ENCODE measurements around the gene TJP1. TPM values are rescaled to one million over a fixed set of nuclear protein-coding genes. Genes with fewer than 3 reads are reported as not detected.
"Not testable (repeated sequence)": the region's sequence is repeated elsewhere in the genome, so short reads cannot be mapped to it uniquely, and the experiment has no call there.

Gene TJP1
- polyA plus RNA-seq, 4 donors, result 19.5 to 61.8 (median 29.8) TPM

- Histone ChIP-seq H3K4me3 (ENCODE audit: low read depth in 1 of 3, low read length in 3 of 3) (no peak overlapping the region), H3K4me1 (ENCODE audit: control insufficient read depth in 3 of 3, insufficient read depth in 2 of 3, low read depth in 1 of 3, low read length in 2 of 3) (peaks cover 0 to 4% (median 0%) of the 10 kb centered on the region in 3 donors), H3K36me3 (ENCODE audit: control insufficient read depth in 3 of 3, insufficient read depth in 2 of 3, low read depth in 1 of 3, low read length in 3 of 3) (peaks cover 0 to 16% (median 11%) of the 10 kb centered on the region in 3 donors), H3K9me3 (ENCODE audit: control insufficient read depth in 2 of 2, insufficient read depth in 1 of 2, low read depth in 1 of 2, low read length in 1 of 2) (no peaks in the 10 kb centered on the region), H3K27ac (ENCODE audit: low read depth in 1 of 3, low read length in 2 of 3) (no peak overlapping the region), H3K27me3 (ENCODE audit: control insufficient read depth in 3 of 3, insufficient read depth in 3 of 3, low read length in 3 of 3) (no peaks in the 10 kb centered on the region)
- DNase-seq (no peak), FAIRE-seq (no peak)
- 81 to 94% (median 84%) methylated on average over 2 of the region's 2 CpGs for WGBS, 3 donors
These were observed 51.5 kb downstream of the TJP1 start for GRCh38 chr15:29770796-29771195.

DNA sequence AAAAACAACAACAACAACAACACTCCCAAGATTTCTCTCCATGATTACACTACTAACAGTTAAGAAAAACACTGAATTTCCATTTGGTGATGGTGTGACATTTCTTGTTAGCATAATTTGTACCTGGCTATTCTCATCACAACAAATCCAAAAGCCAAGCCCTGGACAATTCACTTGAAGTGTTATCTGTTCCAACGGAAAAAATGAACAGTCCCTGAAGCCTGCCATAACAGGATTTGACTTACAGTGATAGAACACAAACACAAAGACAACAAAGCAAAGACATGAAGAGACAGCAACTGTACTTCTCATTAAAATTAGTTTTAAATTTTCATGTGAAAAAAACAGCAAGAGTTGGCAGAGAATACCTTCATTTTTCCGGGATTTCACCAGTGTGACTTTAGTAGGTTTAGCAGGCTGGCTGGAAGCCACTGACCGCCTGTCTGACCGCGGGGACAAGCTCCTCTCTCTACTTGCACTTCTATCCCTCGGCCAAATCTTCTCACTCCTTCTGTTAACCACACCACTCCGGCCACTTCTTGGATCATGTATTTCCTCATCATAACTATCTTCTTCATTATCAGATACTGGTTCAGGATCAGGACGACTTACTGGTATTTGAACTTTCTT, 56.3 kb downstream of the TJP1 start:
- DNase-seq (no peak), FAIRE-seq (no peak)
- H3K4me1 ChIP-seq (ENCODE audit: control insufficient read depth in 3 of 3, insufficient read depth in 2 of 3, low read depth in 1 of 3, low read length in 2 of 3), result peaks cover 0 to 4% (median 0%) of the 10 kb centered on the region in 3 donors
- 56 to 80% (median 71%) methylated on average over 8 of the region's 8 CpGs for WGBS, 3 donors
- H3K9me3 ChIP-seq (ENCODE audit: control insufficient read depth in 2 of 2, insufficient read depth in 1 of 2, low read depth in 1 of 2, low read length in 1 of 2), result no peaks in the 10 kb centered on the region
- H3K27me3 ChIP-seq (ENCODE audit: control insufficient read depth in 3 of 3, insufficient read depth in 3 of 3, low read length in 3 of 3), result no peaks in the 10 kb centered on the region
- no peak overlapping the region for H3K27ac ChIP-seq (ENCODE audit: low read depth in 1 of 3, low read length in 2 of 3)
- no peak overlapping the region for H3K4me3 ChIP-seq (ENCODE audit: low read depth in 1 of 3, low read length in 3 of 3)
- H3K36me3 ChIP-seq (ENCODE audit: control insufficient read depth in 3 of 3, insufficient read depth in 2 of 3, low read depth in 1 of 3, low read length in 3 of 3), result peaks cover 0 to 18% (median 11%) of the 10 kb centered on the region in 3 donors

DNA sequence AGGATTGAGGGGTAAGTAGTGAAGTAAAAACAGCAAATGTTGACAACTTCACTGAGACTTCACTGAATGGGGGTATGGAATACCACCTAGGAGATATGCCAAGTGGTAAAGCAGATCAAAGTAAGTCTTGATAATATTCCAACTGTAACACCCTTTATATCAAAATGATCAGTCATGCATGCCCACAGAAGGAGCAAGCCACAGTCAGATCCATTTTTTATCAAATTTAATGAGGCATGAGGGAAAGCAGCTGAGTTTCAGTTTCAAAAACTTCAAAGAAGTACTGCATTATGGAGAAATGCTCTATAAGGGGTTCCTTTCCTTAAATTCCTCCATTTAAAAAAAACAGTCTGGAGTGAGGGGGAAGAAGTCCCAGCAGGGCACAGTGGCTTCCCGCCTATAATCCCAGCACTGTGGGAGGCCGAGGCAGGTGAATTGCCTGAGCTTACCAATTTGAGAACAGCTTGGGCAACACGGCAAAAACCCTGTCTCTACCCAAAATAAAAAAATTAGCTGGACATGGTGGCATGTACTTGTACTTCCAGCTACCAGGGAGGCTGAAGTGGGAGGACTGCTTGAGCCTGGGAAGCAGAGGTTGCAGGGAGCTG, 56.9 kb downstream of the TJP1 start:
- Histone ChIP-seq H3K36me3 (ENCODE audit: control insufficient read depth in 3 of 3, insufficient read depth in 2 of 3, low read depth in 1 of 3, low read length in 3 of 3) (peaks cover 0 to 20% (median 14%) of the 10 kb centered on the region in 3 donors), H3K27ac (ENCODE audit: low read depth in 1 of 3, low read length in 2 of 3) (no peak overlapping the region), H3K27me3 (ENCODE audit: control insufficient read depth in 3 of 3, insufficient read depth in 3 of 3, low read length in 3 of 3) (no peaks in the 10 kb centered on the region), H3K4me3 (ENCODE audit: low read depth in 1 of 3, low read length in 3 of 3) (no peak overlapping the region), H3K4me1 (ENCODE audit: control insufficient read depth in 3 of 3, insufficient read depth in 2 of 3, low read depth in 1 of 3, low read length in 2 of 3) (peaks cover 0 to 4% (median 0%) of the 10 kb centered on the region in 3 donors), H3K9me3 (ENCODE audit: control insufficient read depth in 2 of 2, insufficient read depth in 1 of 2, low read depth in 1 of 2, low read length in 1 of 2) (no peaks in the 10 kb centered on the region)
- no peak for FAIRE-seq
- 78 to 93% (median 84%) methylated on average over 3 of the region's 3 CpGs for WGBS, 3 donors
- no peak for DNase-seq

DNA sequence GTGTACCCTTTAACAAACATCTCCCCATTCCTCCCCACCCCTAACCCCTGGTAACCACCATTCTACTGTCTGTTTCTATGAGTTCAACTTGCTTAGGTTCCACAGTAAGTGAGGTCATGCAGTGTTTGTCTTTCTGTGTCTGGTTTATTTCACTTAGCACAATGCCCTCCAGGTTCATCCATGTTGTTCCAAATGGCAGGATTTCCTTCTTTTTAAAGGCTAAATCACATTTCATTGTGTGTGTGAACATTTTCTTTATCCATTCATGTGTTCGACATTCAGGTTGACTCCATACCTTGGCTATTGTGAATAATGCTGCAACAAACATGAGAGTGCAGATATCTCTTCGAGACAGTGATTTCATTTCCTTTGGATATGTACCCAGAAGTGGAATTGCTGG, 62.7 kb downstream of the TJP1 start:
- FAIRE-seq, result no peak
- 85 to 94% (median 87%) methylated on average over 2 of the region's 2 CpGs for WGBS, 3 donors

GRCh38 chr15:29756358-29757267, 65.7 kb downstream of the TJP1 start:
- Histone ChIP-seq H3K27ac (ENCODE audit: low read depth in 1 of 3, low read length in 2 of 3) (no peak overlapping the region), H3K27me3 (ENCODE audit: control insufficient read depth in 3 of 3, insufficient read depth in 3 of 3, low read length in 3 of 3) (no peaks in the 10 kb centered on the region), H3K9me3 (ENCODE audit: control insufficient read depth in 2 of 2, insufficient read depth in 1 of 2, low read depth in 1 of 2, low read length in 1 of 2) (no peaks in the 10 kb centered on the region), H3K4me1 (ENCODE audit: control insufficient read depth in 3 of 3, insufficient read depth in 2 of 3, low read depth in 1 of 3, low read length in 2 of 3) (peaks cover 0 to 3% (median 1%) of the 10 kb centered on the region in 3 donors), H3K4me3 (ENCODE audit: low read depth in 1 of 3, low read length in 3 of 3) (no peak overlapping the region), H3K36me3 (ENCODE audit: control insufficient read depth in 3 of 3, insufficient read depth in 2 of 3, low read depth in 1 of 3, low read length in 3 of 3) (peaks cover 0 to 7% (median 5%) of the 10 kb centered on the region in 3 donors)
- peak in 1 of 2 donors; percentile 30 for DNase-seq
- FAIRE-seq, result no peak
- 34 to 46% (median 40%) methylated on average over 5 of the region's 5 CpGs for WGBS, 3 donors

More for the DNA sequence above, 62.7 kb downstream of the TJP1 start:
- H3K4me3 ChIP-seq (ENCODE audit: low read depth in 1 of 3, low read length in 3 of 3), result no peak overlapping the region
- no peaks in the 10 kb centered on the region for H3K9me3 ChIP-seq (ENCODE audit: control insufficient read depth in 2 of 2, insufficient read depth in 1 of 2, low read depth in 1 of 2, low read length in 1 of 2)
- no peak overlapping the region for H3K27ac ChIP-seq (ENCODE audit: low read depth in 1 of 3, low read length in 2 of 3)
- DNase-seq, result no peak
- no peaks in the 10 kb centered on the region for H3K27me3 ChIP-seq (ENCODE audit: control insufficient read depth in 3 of 3, insufficient read depth in 3 of 3, low read length in 3 of 3)
- peaks cover 0 to 9% (median 5%) of the 10 kb centered on the region in 3 donors for H3K36me3 ChIP-seq (ENCODE audit: control insufficient read depth in 3 of 3, insufficient read depth in 2 of 3, low read depth in 1 of 3, low read length in 3 of 3)
- H3K4me1 ChIP-seq (ENCODE audit: control insufficient read depth in 3 of 3, insufficient read depth in 2 of 3, low read depth in 1 of 3, low read length in 2 of 3), result peaks cover 0 to 3% (median 1%) of the 10 kb centered on the region in 3 donors

DNA sequence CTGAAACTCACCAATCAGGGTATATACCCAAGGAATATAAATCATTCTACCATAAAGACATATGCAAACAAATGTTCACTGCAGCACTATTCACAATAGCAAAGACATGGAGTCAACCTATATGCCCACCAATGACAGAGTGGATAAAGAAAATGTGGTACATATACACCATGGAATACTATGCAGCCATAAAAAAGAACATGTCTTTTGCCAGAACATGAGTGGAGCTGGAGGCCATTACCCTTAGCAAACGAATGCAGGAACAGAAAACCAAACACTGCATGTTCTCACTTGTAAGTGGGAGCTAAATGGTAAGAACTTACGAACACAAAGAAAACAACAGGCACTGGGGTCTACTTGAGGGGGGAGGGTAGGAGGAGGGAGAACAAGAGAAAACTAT, 68.3 kb downstream of the TJP1 start:
- not testable (repeated sequence) for H3K27ac ChIP-seq (ENCODE audit: low read depth in 1 of 3, low read length in 2 of 3); H3K9me3 ChIP-seq (ENCODE audit: control insufficient read depth in 2 of 2, insufficient read depth in 1 of 2, low read depth in 1 of 2, low read length in 1 of 2); H3K36me3 ChIP-seq (ENCODE audit: control insufficient read depth in 3 of 3, insufficient read depth in 2 of 3, low read depth in 1 of 3, low read length in 3 of 3); H3K27me3 ChIP-seq (ENCODE audit: control insufficient read depth in 3 of 3, insufficient read depth in 3 of 3, low read length in 3 of 3); H3K4me1 ChIP-seq (ENCODE audit: control insufficient read depth in 3 of 3, insufficient read depth in 2 of 3, low read depth in 1 of 3, low read length in 2 of 3); FAIRE-seq; DNase-seq; H3K4me3 ChIP-seq (ENCODE audit: low read depth in 1 of 3, low read length in 3 of 3)
- WGBS, 3 donors, result 90 to 96% (median 94%) methylated on average over 2 of the region's 2 CpGs

- no peaks in the 10 kb centered on the region for H3K9me3 ChIP-seq (ENCODE audit: control insufficient read depth in 2 of 2, insufficient read depth in 1 of 2, low read depth in 1 of 2, low read length in 1 of 2)
- peaks cover 0 to 3% (median 1%) of the 10 kb centered on the region in 3 donors for H3K4me1 ChIP-seq (ENCODE audit: control insufficient read depth in 3 of 3, insufficient read depth in 2 of 3, low read depth in 1 of 3, low read length in 2 of 3)
- no peak overlapping the region for H3K4me3 ChIP-seq (ENCODE audit: low read depth in 1 of 3, low read length in 3 of 3)
- FAIRE-seq (no peak), DNase-seq (peak in 1 of 2 donors; percentile 12)
- 82 to 94% (median 92%) methylated on average over 7 of the region's 7 CpGs for WGBS, 3 donors
- H3K36me3 ChIP-seq (ENCODE audit: control insufficient read depth in 3 of 3, insufficient read depth in 2 of 3, low read depth in 1 of 3, low read length in 3 of 3), result peaks cover 0 to 9% (median 2%) of the 10 kb centered on the region in 3 donors
- no peaks in the 10 kb centered on the region for H3K27me3 ChIP-seq (ENCODE audit: control insufficient read depth in 3 of 3, insufficient read depth in 3 of 3, low read length in 3 of 3)
- H3K27ac ChIP-seq (ENCODE audit: low read depth in 1 of 3, low read length in 2 of 3), result no peak overlapping the region
These were observed 68.8 kb downstream of the TJP1 start for GRCh38 chr15:29753506-29753905.

GRCh38 chr15:29750754-29751153, 71.5 kb downstream of the TJP1 start:
- Histone ChIP-seq H3K4me1 (ENCODE audit: control insufficient read depth in 3 of 3, insufficient read depth in 2 of 3, low read depth in 1 of 3, low read length in 2 of 3) (no peaks in the 10 kb centered on the region), H3K4me3 (ENCODE audit: low read depth in 1 of 3, low read length in 3 of 3) (no peak overlapping the region), H3K36me3 (ENCODE audit: control insufficient read depth in 3 of 3, insufficient read depth in 2 of 3, low read depth in 1 of 3, low read length in 3 of 3) (peaks cover 0 to 12% (median 2%) of the 10 kb centered on the region in 3 donors), H3K9me3 (ENCODE audit: control insufficient read depth in 2 of 2, insufficient read depth in 1 of 2, low read depth in 1 of 2, low read length in 1 of 2) (no peaks in the 10 kb centered on the region), H3K27ac (ENCODE audit: low read depth in 1 of 3, low read length in 2 of 3) (no peak overlapping the region), H3K27me3 (ENCODE audit: control insufficient read depth in 3 of 3, insufficient read depth in 3 of 3, low read length in 3 of 3) (no peaks in the 10 kb centered on the region)
- 66 to 80% (median 70%) methylated on average over 2 of the region's 2 CpGs for WGBS, 3 donors
- DNase-seq, result no peak
- FAIRE-seq, result no peak
